HG02885 (cell line): ENCODE measurements around the gene THSD8.

Source experiments
- ATAC-seq: cut with Tn5 transposase; IDR thresholded peaks from one replicate; pipeline ENCODE4 v1.9.1; 2021; ENCODE audit warnings: mild to moderate bottlenecking; ENCODE audit not compliant: unreplicated experiment, poor library complexity

The THSD8 gene

GRCh38 chr19:12778905-12779161, 23.0 kb upstream of the THSD8 start:
- no peak for ATAC-seq

- no peak for ATAC-seq
Observed at GRCh38 chr19:12779162-12779993, 22.5 kb upstream of the THSD8 start.

GRCh38 chr19:12782174-12782423, 19.8 kb upstream of the THSD8 start:
- ATAC-seq = no peak

- ATAC-seq = peak; percentile 51
Observed at GRCh38 chr19:12782424-12783290, 19.2 kb upstream of the THSD8 start.

- ATAC-seq = no peak
Observed at GRCh38 chr19:12783291-12783848, 18.5 kb upstream of the THSD8 start.

- no peak for ATAC-seq
Observed at GRCh38 chr19:12783849-12784393, 17.9 kb upstream of the THSD8 start.

- no peak for ATAC-seq
Observed at GRCh38 chr19:12784394-12784870, 17.4 kb upstream of the THSD8 start.

- no peak for ATAC-seq
Observed at GRCh38 chr19:12784871-12785430, 16.9 kb upstream of the THSD8 start.

- no peak for ATAC-seq
Observed at GRCh38 chr19:12785431-12786031, 16.3 kb upstream of the THSD8 start.

GRCh38 chr19:12786141-12786870, 15.6 kb upstream of the THSD8 start:
- no peak for ATAC-seq

GRCh38 chr19:12786952-12787351, 14.9 kb upstream of the THSD8 start:
- ATAC-seq = no peak

- ATAC-seq = no peak
Observed at GRCh38 chr19:12787458-12787857, 14.4 kb upstream of the THSD8 start.

- no peak for ATAC-seq
Observed at GRCh38 chr19:12788042-12788681, 13.7 kb upstream of the THSD8 start.

GRCh38 chr19:12788682-12789097, 13.2 kb upstream of the THSD8 start:
- no peak for ATAC-seq

GRCh38 chr19:12789098-12789903, 12.6 kb upstream of the THSD8 start:
- ATAC-seq = no peak

- peak; percentile 50 for ATAC-seq
Observed at GRCh38 chr19:12789904-12790619, 11.8 kb upstream of the THSD8 start.

GRCh38 chr19:12790628-12791344, 11.1 kb upstream of the THSD8 start:
- no peak for ATAC-seq
